HEK293 (cell line): ENCODE data around the gene ATP8B4.
"Not testable (repeated sequence)": the region's sequence is repeated elsewhere in the genome, so short reads cannot be mapped to it uniquely, and the experiment has no call there.

Experiments
- CTCF ChIA-PET: fragments of 350-600 bp; formaldehyde crosslinking; extraction: SDS; loops from one replicate; lab custom pipeline; 2021; ENCODE audit warnings: antibody characterized with exemption; lab: Yijun Ruan, JAX
- POLR2A ChIA-PET: fragments of 300-600 bp; formaldehyde crosslinking; extraction: SDS; loops from one replicate; lab custom pipeline; 2020; ENCODE audit warnings: antibody characterized with exemption, inconsistent platforms; lab: Yijun Ruan, JAX
- H3K27ac ChIP-seq: fragments of 200-500 bp; sonication (Bioruptor generic); 2 replicates; pipeline ENCODE4 v1.5.1; 2014; ENCODE audit warnings: low read depth, low read length, control low read depth, inconsistent platforms; ENCODE audit errors: extremely low read depth
- H3K36me3 ChIP-seq, 2 experiments: fragments of 200-500 bp in 1 of 2; sonication (Bioruptor generic) in 1 of 2; 1 replicate in 1 of 2; 2 replicates in 1 of 2; pipeline ENCODE4 v1.5.1; 2014 to 2017; ENCODE audit warnings: inconsistent platforms in 2 of 2, low read length in 2 of 2; ENCODE audit not compliant: control insufficient read depth in 2 of 2, insufficient read depth in 1 of 2
- H3K4me1 ChIP-seq: fragments of 200-500 bp; sonication (Bioruptor generic); 2 replicates; pipeline ENCODE4 v1.5.1; 2014; ENCODE audit warnings: mild to moderate bottlenecking, low read length, inconsistent platforms; ENCODE audit not compliant: control insufficient read depth, insufficient read depth
- H3K4me3 ChIP-seq: 2 replicates; pipeline ENCODE4 v1.5.1; 2011; ENCODE audit warnings: low read depth, mild to moderate bottlenecking, control low read depth, low read length, moderate library complexity
- H3K9me3 ChIP-seq: fragments of 200-500 bp; sonication (Bioruptor generic); 2 replicates; pipeline ENCODE4 v1.5.1; 2014; ENCODE audit warnings: low read depth, low read length, inconsistent platforms; ENCODE audit not compliant: control insufficient read depth, insufficient read depth
- GLIS1 ChIP-seq: fragments of 450-650 bp; formaldehyde crosslinking; IDR thresholded peaks from 2 replicates; pipeline ENCODE4 v1.5.1; 2016; ENCODE audit warnings: missing biosample characterization, missing genetic modification characterization
- HOXD13 ChIP-seq: sonication (generic); formaldehyde crosslinking; IDR thresholded peaks from 2 replicates; pipeline ENCODE4 v1.8.0; 2022; ENCODE audit warnings: missing genetic modification reagents, borderline replicate concordance
- INSM2 ChIP-seq: fragments of 450-650 bp; formaldehyde crosslinking; IDR thresholded peaks from 2 replicates; pipeline ENCODE4 v1.5.1; 2016; ENCODE audit warnings: missing biosample characterization, missing genetic modification characterization
- MEIS1 ChIP-seq: sonication (generic); formaldehyde crosslinking; IDR thresholded peaks from 2 replicates; pipeline ENCODE4 v1.8.1; 2022; ENCODE audit warnings: missing genetic modification reagents, mild to moderate bottlenecking, borderline replicate concordance
- SCRT2 ChIP-seq: fragments of 450-650 bp; formaldehyde crosslinking; IDR thresholded peaks from 2 replicates; pipeline ENCODE4 v1.5.1; 2016; ENCODE audit warnings: missing biosample characterization, missing genetic modification characterization
- SP3 ChIP-seq: fragments of 450-650 bp; formaldehyde crosslinking; IDR thresholded peaks from 2 replicates; pipeline ENCODE4 v1.5.1; 2016; ENCODE audit warnings: missing biosample characterization, missing genetic modification characterization
- YY2 ChIP-seq: fragments of 450-650 bp; formaldehyde crosslinking; IDR thresholded peaks from 2 replicates; pipeline ENCODE4 v1.5.1; 2016; ENCODE audit warnings: missing biosample characterization, missing genetic modification characterization
- ZBTB10 ChIP-seq: fragments of 450-650 bp; formaldehyde crosslinking; IDR thresholded peaks from 2 replicates; pipeline ENCODE4 v1.5.1; 2016; ENCODE audit warnings: missing biosample characterization, missing genetic modification characterization
- ZNF140 ChIP-seq: fragments of 450-650 bp; formaldehyde crosslinking; IDR thresholded peaks from 2 replicates; pipeline ENCODE4 v1.5.1; 2016; ENCODE audit warnings: missing biosample characterization, missing genetic modification characterization
- ZNF175 ChIP-seq: fragments of 450-650 bp; formaldehyde crosslinking; IDR thresholded peaks from 2 replicates; pipeline ENCODE4 v1.5.1; 2016; ENCODE audit warnings: missing biosample characterization, missing genetic modification characterization
- ZNF248 ChIP-seq: fragments of 450-650 bp; formaldehyde crosslinking; IDR thresholded peaks from 2 replicates; pipeline ENCODE4 v1.5.1; 2017; ENCODE audit warnings: missing biosample characterization, missing genetic modification characterization
- ZNF280D ChIP-seq: fragments of 450-650 bp; formaldehyde crosslinking; IDR thresholded peaks from 2 replicates; pipeline ENCODE4 v1.5.1; 2016; ENCODE audit warnings: missing biosample characterization, missing genetic modification characterization
- ZNF311 ChIP-seq: fragments of 450-650 bp; formaldehyde crosslinking; IDR thresholded peaks from 2 replicates; pipeline ENCODE4 v1.5.1; 2017; ENCODE audit warnings: missing biosample characterization, missing genetic modification characterization, borderline replicate concordance
- ZNF366 ChIP-seq: fragments of 450-650 bp; formaldehyde crosslinking; conservative IDR thresholded peaks from 2 replicates; pipeline ENCODE4 v1.5.1; 2016; ENCODE audit warnings: missing biosample characterization, missing genetic modification characterization
- ZNF404 ChIP-seq: fragments of 450-650 bp; formaldehyde crosslinking; IDR thresholded peaks from 2 replicates; pipeline ENCODE4 v1.5.1; 2017; ENCODE audit warnings: missing biosample characterization, missing genetic modification characterization
- ZNF544 ChIP-seq: fragments of 450-650 bp; formaldehyde crosslinking; IDR thresholded peaks from 2 replicates; pipeline ENCODE4 v1.5.0; 2017; ENCODE audit warnings: missing biosample characterization, missing genetic modification characterization
- ZNF571 ChIP-seq: fragments of 450-650 bp; formaldehyde crosslinking; IDR thresholded peaks from 2 replicates; pipeline ENCODE4 v1.5.0; 2017; ENCODE audit warnings: missing biosample characterization, missing genetic modification characterization
- ZNF623 ChIP-seq: fragments of 450-650 bp; formaldehyde crosslinking; IDR thresholded peaks from 2 replicates; pipeline ENCODE4 v1.5.1; 2016; ENCODE audit warnings: missing biosample characterization, missing genetic modification characterization
- ZNF701 ChIP-seq: fragments of 450-650 bp; formaldehyde crosslinking; IDR thresholded peaks from 2 replicates; pipeline ENCODE4 v1.5.1; 2016; ENCODE audit warnings: missing biosample characterization, missing genetic modification characterization
- ZNF747 ChIP-seq: fragments of 450-650 bp; formaldehyde crosslinking; IDR thresholded peaks from 2 replicates; pipeline ENCODE4 v1.5.1; 2016; ENCODE audit warnings: missing biosample characterization, missing genetic modification characterization
- ZNF777 ChIP-seq: fragments of 450-650 bp; formaldehyde crosslinking; IDR thresholded peaks from 2 replicates; pipeline ENCODE4 v1.5.1; 2017; ENCODE audit warnings: missing biosample characterization, missing genetic modification characterization, borderline replicate concordance
- ZNF792 ChIP-seq: fragments of 450-650 bp; formaldehyde crosslinking; IDR thresholded peaks from 2 replicates; pipeline ENCODE4 v1.5.1; 2016; ENCODE audit warnings: missing biosample characterization, missing genetic modification characterization

The ATP8B4 gene

GRCh38 chr15:50164458-50164857 lies 45.4 kb upstream of the ATP8B4 start:
- POLR2A ChIA-PET = no interaction called here
- H3K4me3 ChIP-seq = no peak overlapping the region
- H3K9me3 ChIP-seq = no peaks in the 10 kb centered on the region
- no peaks in the 10 kb centered on the region for H3K36me3 ChIP-seq
- H3K4me1 ChIP-seq = no peaks in the 10 kb centered on the region
- TF ChIP-seq GLIS1 (no peak), SP3 (no peak)
- CTCF ChIA-PET = interaction anchor here (0.9 kb wide), 1 partner anchor 18 kb away, joined by 5 read pairs; no protein-coding TSS in a partner anchor
- no peak overlapping the region for H3K27ac ChIP-seq

- POLR2A ChIA-PET = no interaction called here
Measured at GRCh38 chr15:50163719-50164410, 44.8 kb upstream of the ATP8B4 start.

GRCh38 chr15:50162969-50163718 lies 44.1 kb upstream of the ATP8B4 start:
- no peaks in the 10 kb centered on the region for H3K4me1 ChIP-seq

More at GRCh38 chr15:50163719-50164410, 44.8 kb upstream of the ATP8B4 start:
- no peak for TF ChIP-seq ZNF792 (tag by site-specific recombination)
- TF ChIP-seq ZBTB10 (tag by site-specific recombination) = no peak
- no peak for TF ChIP-seq MEIS1 (CRISPR knock-in tag)
- TF ChIP-seq ZNF623 (tag by site-specific recombination) = no peak
- TF ChIP-seq ZNF571 (tag by site-specific recombination) = no peak
- TF ChIP-seq ZNF140 = no peak
- TF ChIP-seq ZNF701 (tag by site-specific recombination) = no peak
- no peak for TF ChIP-seq ZNF280D (tag by site-specific recombination)
- no peak for TF ChIP-seq ZNF248
- TF ChIP-seq HOXD13 (CRISPR knock-in tag) = no peak
- H3K9me3 ChIP-seq = no peaks in the 10 kb centered on the region
- H3K4me1 ChIP-seq = no peaks in the 10 kb centered on the region
- H3K27ac ChIP-seq = no peak overlapping the region
- CTCF ChIA-PET = interaction anchor here (0.9 kb wide), 1 partner anchor 19 kb away, joined by 5 read pairs; no protein-coding TSS in a partner anchor
- H3K4me3 ChIP-seq = no peak overlapping the region
- H3K36me3 ChIP-seq = no peaks in the 10 kb centered on the region

GRCh38 chr15:50158236-50158635 lies 39.2 kb upstream of the ATP8B4 start:
- H3K27ac ChIP-seq, H3K4me1 ChIP-seq, CTCF ChIA-PET, H3K4me3 ChIP-seq, POLR2A ChIA-PET, H3K9me3 ChIP-seq, H3K36me3 ChIP-seq: not testable (repeated sequence)

More at GRCh38 chr15:50162969-50163718, 44.1 kb upstream of the ATP8B4 start:
- ChIA-PET POLR2A (no interaction called here), CTCF (no interaction called here)
- Histone ChIP-seq H3K27ac (no peak overlapping the region), H3K9me3 (no peaks in the 10 kb centered on the region), H3K36me3 (no peaks in the 10 kb centered on the region), H3K4me3 (no peak overlapping the region)
- TF ChIP-seq YY2 (tag by site-specific recombination) = no peak
- no peak for TF ChIP-seq ZNF366 (tag by site-specific recombination)
- no peak for TF ChIP-seq ZNF311 (tag by site-specific recombination)
- no peak for TF ChIP-seq ZNF404 (tag by site-specific recombination)
- no peak for TF ChIP-seq INSM2
- TF ChIP-seq ZNF544 (tag by site-specific recombination) = no peak
- no peak for TF ChIP-seq SCRT2
- no peak for TF ChIP-seq ZNF747
- TF ChIP-seq ZNF175 (tag by site-specific recombination) = no peak
- no peak for TF ChIP-seq ZNF777
